Activated naive CD8-positive, alpha-beta T cell treated with anti-CD3 and anti-CD28 coated beads, Interleukin-2, amount 50 U/mL, for 24 hours (primary cell): ENCODE data around the gene FOXRED2.

ENCODE experiments used
- ATAC-seq: fragments of 150-1000 bp; cut with Tn5 transposase; one replicate; pipeline ENCODE4 v1.10.0; 2021
- DNase-seq: peaks from one replicate; pipeline ENCODE4 v3.0.0; 2021
- H3K27ac Mint-ChIP-seq: one replicate; pipeline ENCODE4 v1.8.0; 2021; ENCODE audit warnings: mild to moderate bottlenecking, mixed read lengths
- H3K27me3 Mint-ChIP-seq: one replicate; pipeline ENCODE4 v1.8.0; 2021; ENCODE audit warnings: mixed read lengths
- H3K36me3 Mint-ChIP-seq: one replicate; pipeline ENCODE4 v1.8.0; 2021; ENCODE audit warnings: low read depth, mixed read lengths
- H3K4me1 Mint-ChIP-seq: one replicate; pipeline ENCODE4 v1.8.0; 2021; ENCODE audit warnings: mixed read lengths
- H3K4me3 Mint-ChIP-seq: one replicate; pipeline ENCODE4 v1.8.0; 2021; ENCODE audit warnings: mild to moderate bottlenecking, moderate library complexity, mixed read lengths
- H3K9me3 Mint-ChIP-seq: one replicate; pipeline ENCODE4 v1.8.0; 2021; ENCODE audit warnings: mixed read lengths

The FOXRED2 gene

GRCh38 chr22:36497910-36498665, 8.8 kb downstream of the FOXRED2 start:
- Mint-ChIP-seq H3K4me1 (peaks cover 6% of the 10 kb centered on the region), H3K9me3 (no peaks in the 10 kb centered on the region), H3K4me3 (no peak overlapping the region), H3K27ac (no peak overlapping the region), H3K27me3 (no peaks in the 10 kb centered on the region), H3K36me3 (peaks cover 12% of the 10 kb centered on the region)
- no peak for DNase-seq
- ATAC-seq, result no peak

- Mint-ChIP-seq H3K27ac (no peak overlapping the region), H3K27me3 (no peaks in the 10 kb centered on the region), H3K36me3 (peaks cover 22% of the 10 kb centered on the region), H3K9me3 (no peaks in the 10 kb centered on the region), H3K4me1 (peaks cover 6% of the 10 kb centered on the region), H3K4me3 (peak overlapping the region; percentile 24)
- DNase-seq (no peak), ATAC-seq (peak; percentile 65)
These were observed 13.1 kb downstream of the FOXRED2 start for GRCh38 chr22:36493690-36494110.

- H3K27ac Mint-ChIP-seq, result no peak overlapping the region
- H3K9me3 Mint-ChIP-seq, result no peaks in the 10 kb centered on the region
- ATAC-seq (no peak), DNase-seq (no peak)
- H3K36me3 Mint-ChIP-seq, result peaks cover 23% of the 10 kb centered on the region
- H3K4me3 Mint-ChIP-seq, result no peak overlapping the region
- H3K4me1 Mint-ChIP-seq, result peaks cover 6% of the 10 kb centered on the region
- H3K27me3 Mint-ChIP-seq, result no peaks in the 10 kb centered on the region
These were observed 14.7 kb downstream of the FOXRED2 start for GRCh38 chr22:36492109-36492508.

- no peaks in the 10 kb centered on the region for H3K27me3 Mint-ChIP-seq
- no peak overlapping the region for H3K27ac Mint-ChIP-seq
- peaks cover 6% of the 10 kb centered on the region for H3K4me1 Mint-ChIP-seq
- no peak for DNase-seq
- peaks cover 32% of the 10 kb centered on the region for H3K36me3 Mint-ChIP-seq
- H3K9me3 Mint-ChIP-seq, result no peaks in the 10 kb centered on the region
- ATAC-seq, result no peak
- no peak overlapping the region for H3K4me3 Mint-ChIP-seq
These were observed 15.7 kb downstream of the FOXRED2 start for GRCh38 chr22:36491155-36491554.

- Mint-ChIP-seq H3K36me3 (peaks cover 19% of the 10 kb centered on the region), H3K4me3 (no peak overlapping the region), H3K9me3 (no peaks in the 10 kb centered on the region), H3K4me1 (peaks cover 4% of the 10 kb centered on the region), H3K27me3 (no peaks in the 10 kb centered on the region), H3K27ac (no peak overlapping the region)
- ATAC-seq (no peak), DNase-seq (peak; percentile 68)
These were observed 20.0 kb downstream of the FOXRED2 start for GRCh38 chr22:36486619-36487384.

- H3K4me1 Mint-ChIP-seq, result peaks cover 18% of the 10 kb centered on the region
- H3K9me3 Mint-ChIP-seq, result no peaks in the 10 kb centered on the region
- peak within 1 kb of the TSS; percentile 87 for H3K4me3 Mint-ChIP-seq
- ATAC-seq (peak; percentile 97), DNase-seq (peak; percentile 96)
- no peaks in the 10 kb centered on the region for H3K27me3 Mint-ChIP-seq
- peak within 1 kb of the TSS; percentile 86 for H3K27ac Mint-ChIP-seq
- peaks cover 28% of the 10 kb centered on the region for H3K36me3 Mint-ChIP-seq
These were observed 25.3 kb downstream of the FOXRED2 start, which contains the start of gene TXN2 for GRCh38 chr22:36481393-36482168. Gene TXN2, minus strand, starts transcription at chr22:36481640. Its CDS starts 803 bp downstream, at chr22:36480837.

- Mint-ChIP-seq H3K36me3 (peaks cover 26% of the 10 kb centered on the region), H3K9me3 (no peaks in the 10 kb centered on the region), H3K27ac (peak overlapping the region; percentile 86), H3K27me3 (no peaks in the 10 kb centered on the region), H3K4me1 (peaks cover 18% of the 10 kb centered on the region), H3K4me3 (peak overlapping the region; percentile 87)
- ATAC-seq (no peak), DNase-seq (no peak)
These were observed 25.9 kb downstream of the FOXRED2 start for GRCh38 chr22:36480941-36481392.

- H3K36me3 Mint-ChIP-seq, result peaks cover 42% of the 10 kb centered on the region
- DNase-seq, result no peak
- no peaks in the 10 kb centered on the region for H3K27me3 Mint-ChIP-seq
- no peak overlapping the region for H3K4me3 Mint-ChIP-seq
- H3K4me1 Mint-ChIP-seq, result peaks cover 18% of the 10 kb centered on the region
- no peak for ATAC-seq
- peak overlapping the region; percentile 27 for H3K27ac Mint-ChIP-seq
- no peaks in the 10 kb centered on the region for H3K9me3 Mint-ChIP-seq
These were observed 27.9 kb downstream of the FOXRED2 start for GRCh38 chr22:36478966-36479365.

GRCh38 chr22:36475341-36475740, 31.5 kb downstream of the FOXRED2 start:
- Mint-ChIP-seq H3K27me3 (no peaks in the 10 kb centered on the region), H3K36me3 (peaks cover 42% of the 10 kb centered on the region), H3K9me3 (no peaks in the 10 kb centered on the region), H3K4me3 (no peak overlapping the region), H3K4me1 (peaks cover 11% of the 10 kb centered on the region), H3K27ac (no peak overlapping the region)
- ATAC-seq, result no peak
- no peak for DNase-seq

GRCh38 chr22:36472689-36473088, 34.2 kb downstream of the FOXRED2 start:
- ATAC-seq (no peak), DNase-seq (no peak)
- H3K36me3 Mint-ChIP-seq, result peaks cover 36% of the 10 kb centered on the region
- no peaks in the 10 kb centered on the region for H3K27me3 Mint-ChIP-seq
- no peak overlapping the region for H3K4me3 Mint-ChIP-seq
- H3K9me3 Mint-ChIP-seq, result no peaks in the 10 kb centered on the region
- peaks cover 20% of the 10 kb centered on the region for H3K4me1 Mint-ChIP-seq
- peak overlapping the region; percentile 12 for H3K27ac Mint-ChIP-seq

- Mint-ChIP-seq H3K9me3 (no peaks in the 10 kb centered on the region), H3K4me3 (no peak overlapping the region), H3K27me3 (no peaks in the 10 kb centered on the region), H3K27ac (no peak overlapping the region), H3K36me3 (peaks cover 27% of the 10 kb centered on the region), H3K4me1 (peaks cover 31% of the 10 kb centered on the region)
- no peak for ATAC-seq
- no peak for DNase-seq
These were observed 35.5 kb downstream of the FOXRED2 start for GRCh38 chr22:36471341-36471821.

- ATAC-seq, result no peak
- H3K36me3 Mint-ChIP-seq, result peaks cover 24% of the 10 kb centered on the region
These were observed 35.9 kb downstream of the FOXRED2 start for GRCh38 chr22:36470994-36471331.

GRCh38 chr22:36470162-36470993, 36.5 kb downstream of the FOXRED2 start:
- DNase-seq, result peak; percentile 79
- peaks cover 19% of the 10 kb centered on the region for H3K36me3 Mint-ChIP-seq
- H3K4me1 Mint-ChIP-seq, result peaks cover 31% of the 10 kb centered on the region
- H3K27ac Mint-ChIP-seq, result peak overlapping the region; percentile 25
- no peak overlapping the region for H3K4me3 Mint-ChIP-seq
- no peaks in the 10 kb centered on the region for H3K9me3 Mint-ChIP-seq
- ATAC-seq, result peak; percentile 80
- no peaks in the 10 kb centered on the region for H3K27me3 Mint-ChIP-seq

More at GRCh38 chr22:36470994-36471331, 35.9 kb downstream of the FOXRED2 start:
- peak overlapping the region; percentile 25 for H3K27ac Mint-ChIP-seq
- peaks cover 31% of the 10 kb centered on the region for H3K4me1 Mint-ChIP-seq
- no peak overlapping the region for H3K4me3 Mint-ChIP-seq
- no peaks in the 10 kb centered on the region for H3K27me3 Mint-ChIP-seq
- H3K9me3 Mint-ChIP-seq, result no peaks in the 10 kb centered on the region
- no peak for DNase-seq
